HepG2 (cell line): ENCODE results near the gene IL1RAPL1. TPM values are rescaled to one million over a fixed set of nuclear protein-coding genes. Genes with fewer than 3 reads are reported as not detected.

Experiments used
- ATAC-seq: fragments of 200-7000 bp; cut with Tn5 transposase; 3 replicates; pipeline ENCODE4 v1.9.1; 2020; ENCODE audit warnings: mild to moderate bottlenecking, moderate library complexity
- BruUV-seq: library from RNA; stranded (reverse); fragments of 400-500 nt; replicated peaks from 2 replicates; lab custom pipeline; 2021; lab: Mats Ljungman, UMichigan
- CTCF ChIA-PET: fragments of 300-600 bp; formaldehyde crosslinking; extraction: SDS; loops from one replicate; lab custom pipeline; 2021; ENCODE audit warnings: low total read pairs, inconsistent platforms, low intra/inter-chr PET ratio; lab: Yijun Ruan, JAX
- POLR2A ChIA-PET: fragments of 350-600 bp; sonication (Branson Sonifier 250); formaldehyde crosslinking; loops from one replicate; lab custom pipeline; 2020; ENCODE audit warnings: antibody characterized with exemption, inconsistent platforms; lab: Yijun Ruan, JAX
- DNase-seq: peaks from one replicate; pipeline ENCODE4 v3.0.0-alpha.2; 2015; ENCODE audit warnings: low spot score
- FAIRE-seq: peaks from 3 replicates; lab custom pipeline; 2011; peaks lifted over from hg19 to GRCh38; lab: Jason Lieb, UNC
- H2AFZ ChIP-seq: one replicate; pipeline ENCODE4 v1.6.1; 2011; ENCODE audit warnings: low read length, inconsistent platforms
- H3K27ac ChIP-seq: fragments of 300-600 bp; 3 replicates; pipeline ENCODE4 v1.8.0; 2011; ENCODE audit warnings: mixed run types, mild to moderate bottlenecking, mixed read lengths, low read length, inconsistent platforms; ENCODE audit not compliant: insufficient read depth; ENCODE audit errors: extremely low read length
- H3K27me3 ChIP-seq, 2 experiments: fragments of 200-600 bp in 1 of 2; 2 replicates in 1 of 2; 3 replicates in 1 of 2; pipeline versions ENCODE4 v1.6.0 to v1.8.0; 2011; ENCODE audit warnings: low read length in 2 of 2, mild to moderate bottlenecking in 2 of 2, moderate library complexity in 2 of 2, inconsistent platforms in 1 of 2; ENCODE audit not compliant: insufficient read depth in 2 of 2, control insufficient read depth in 1 of 2
- H3K36me3 ChIP-seq, 2 experiments: fragments of 200-600 bp in 1 of 2; replicated peaks in 1 of 2; 2 replicates in 1 of 2; 3 replicates in 1 of 2; pipeline versions ENCODE4 v1.5.1 to v1.8.0; 2011; ENCODE audit warnings: low read length in 2 of 2, inconsistent platforms in 1 of 2; ENCODE audit not compliant: insufficient read depth in 2 of 2, control insufficient read depth in 1 of 2
- H3K4me1 ChIP-seq: 2 replicates; pipeline ENCODE4 v1.5.1; 2012; ENCODE audit warnings: low read length, inconsistent platforms; ENCODE audit not compliant: insufficient read depth
- H3K4me2 ChIP-seq: 2 replicates; pipeline ENCODE4 v1.6.0; 2011; ENCODE audit warnings: low read depth, low read length, inconsistent platforms
- H3K4me3 ChIP-seq, 3 experiments: fragments of 200-600 bp in 1 of 3; sonication (generic), shearing (Covaris generic) in 1 of 3; replicated peaks in 1 of 3; 2 replicates each; pipeline ENCODE4 v1.5.1; 2011 to 2016; ENCODE audit warnings: low read length in 3 of 3, inconsistent platforms in 2 of 3, low read depth in 2 of 3, mild to moderate bottlenecking in 2 of 3, control low read depth in 1 of 3, mixed read lengths in 1 of 3; ENCODE audit not compliant: insufficient read depth in 1 of 3
- H3K79me2 ChIP-seq: one replicate; pipeline ENCODE4 v1.6.1; 2011; ENCODE audit warnings: low read length, inconsistent platforms; ENCODE audit not compliant: insufficient read depth
- H3K9ac ChIP-seq: 2 replicates; pipeline ENCODE4 v1.6.0; 2011; ENCODE audit warnings: mild to moderate bottlenecking, low read depth, low read length, inconsistent platforms; ENCODE audit not compliant: insufficient read depth
- H3K9me3 ChIP-seq: 2 replicates; pipeline ENCODE4 v1.5.1; 2012; ENCODE audit warnings: mild to moderate bottlenecking, low read length
- H4K20me1 ChIP-seq: 2 replicates; pipeline ENCODE4 v1.6.0; 2011; ENCODE audit warnings: inconsistent platforms, mild to moderate bottlenecking, low read length, moderate library complexity; ENCODE audit not compliant: insufficient read depth
- FLYWCH1 ChIP-seq: sonication (generic); formaldehyde crosslinking; IDR thresholded peaks from 2 replicates; pipeline ENCODE4 v1.8.1; 2023; ENCODE audit warnings: mild to moderate bottlenecking, missing genetic modification reagents
- GTF2F1 ChIP-seq: fragments of 150-350 bp; IDR thresholded peaks from 2 replicates; pipeline ENCODE4 v1.6.1; 2014; ENCODE audit warnings: low read length
- HIC2 ChIP-seq: sonication (generic); formaldehyde crosslinking; IDR thresholded peaks from 2 replicates; pipeline ENCODE4 v1.9.0; 2022; ENCODE audit warnings: low read depth, missing genetic modification reagents
- HNRNPUL1 ChIP-seq: fragments of 200-400 bp; formaldehyde crosslinking; IDR thresholded peaks from 2 replicates; pipeline ENCODE4 v1.6.1; 2017; ENCODE audit warnings: low read depth, mild to moderate bottlenecking, low read length, moderate library complexity
- JUN ChIP-seq: sonication (generic); formaldehyde crosslinking; IDR thresholded peaks from 2 replicates; pipeline ENCODE4 v1.4.0; 2020; ENCODE audit warnings: mild to moderate bottlenecking, missing genetic modification reagents
- PHF8 ChIP-seq: sonication (generic); formaldehyde crosslinking; IDR thresholded peaks from 2 replicates; pipeline ENCODE4 v1.5.0; 2020; ENCODE audit warnings: missing genetic modification reagents
- ZNF317 ChIP-seq: sonication (generic); formaldehyde crosslinking; IDR thresholded peaks from 2 replicates; pipeline ENCODE4 v1.5.0; 2020; ENCODE audit warnings: mild to moderate bottlenecking, missing genetic modification reagents
- ZNF496 ChIP-seq: sonication (generic); formaldehyde crosslinking; IDR thresholded peaks from 2 replicates; pipeline ENCODE4 v1.8.1; 2023; ENCODE audit warnings: mild to moderate bottlenecking, moderate library complexity, missing genetic modification reagents; ENCODE audit not compliant: insufficient replicate concordance
- ZNF619 ChIP-seq: sonication (generic); formaldehyde crosslinking; IDR thresholded peaks from 2 replicates; pipeline ENCODE4 v1.4.0; 2020; ENCODE audit warnings: mild to moderate bottlenecking, missing genetic modification reagents
- ZNF672 ChIP-seq: sonication (generic); formaldehyde crosslinking; IDR thresholded peaks from 2 replicates; pipeline ENCODE4 v1.8.1; 2022; ENCODE audit warnings: missing genetic modification reagents
- WGBS: methylation state at CpG from one replicate; pipeline ENCODE4 v1.1.6; 2017; ENCODE audit warnings: low lambda C conversion rate; 5-methylcytosine and 5-hydroxymethylcytosine counted together
- in situ Hi-C: cut with HindIII; loops from 2 replicates; pipeline ENCODE4 v1.10.0; 2017; ENCODE audit warnings: low pct_unique_long_range_greater_than_20kb; ENCODE audit not compliant: extremely low pct_ligation_motif_present
- intact Hi-C: fragments of 100-400 bp; cut with micrococcal nuclease; formaldehyde crosslinking; loops from one replicate; pipeline ENCODE4 v1.10.0; 2022; ENCODE audit not compliant: unreplicated experiment
- polyA plus RNA-seq, 8 experiments: library from polyadenylated mRNA; depleted of rRNA in 3 of 8; stranded (reverse) in 7 of 8; unstranded in 1 of 8; fragments of >200 nt; fragmentation: Illumina TruSeq in 4 of 8; extraction: Trizol in 4 of 8; gene quantifications; 2 replicates each; pipeline versions ENCODE4 v1.2.1 to v1.2.3, GENCODE V29; 2011 to 2016; ENCODE audit warnings: low read depth in 4 of 8, missing spikeins in 1 of 8, mixed read lengths in 1 of 8; ENCODE audit not compliant: insufficient read depth in 1 of 8
- total RNA-seq, 5 experiments: library from RNA; depleted of rRNA; stranded (reverse); fragments of >200 nt; fragmentation: Illumina TruSeq; extraction: Trizol; gene quantifications; 2 replicates each; pipeline ENCODE4 v1.2.3, GENCODE V29; 2016; ENCODE audit warnings: low read depth in 1 of 5

Gene IL1RAPL1
- total and polyA plus RNA-seq, 2 of the 13 experiments (the other 11 are each of a cell fraction or from before 2014, with no cell fraction given), result 0.04 TPM; not detected in 1

- in situ Hi-C loops (no loop called here), intact Hi-C loops (no loop called here)
- Histone ChIP-seq H3K4me2 (no peak overlapping the region), H4K20me1 (no peaks in the 10 kb centered on the region), H3K9me3 (no peaks in the 10 kb centered on the region), H3K36me3 (no peaks in the 10 kb centered on the region), H3K79me2 (no peaks in the 10 kb centered on the region), H2AFZ (no peak overlapping the region), H3K27ac (no peak overlapping the region), H3K4me1 (no peaks in the 10 kb centered on the region), H3K9ac (no peak overlapping the region), H3K27me3 (no peaks in the 10 kb centered on the region), H3K4me3 (no peak overlapping the region)
- FAIRE-seq (no peak), DNase-seq (no peak), ATAC-seq (no peak)
- BruUV-seq, result no TSS peak
- no peak for TF ChIP-seq HNRNPUL1
- TF ChIP-seq PHF8 (CRISPR knock-in tag), result no peak
- no peak for TF ChIP-seq ZNF496
- TF ChIP-seq HIC2 (CRISPR knock-in tag), result no peak
- TF ChIP-seq ZNF317, result no peak
- TF ChIP-seq FLYWCH1 (CRISPR knock-in tag), result no peak
- no peak for TF ChIP-seq GTF2F1
- TF ChIP-seq ZNF672 (CRISPR knock-in tag), result no peak
- no peak for TF ChIP-seq ZNF619 (CRISPR knock-in tag)
- no peak for TF ChIP-seq JUN (CRISPR knock-in tag)
- CTCF ChIA-PET, result no interaction called here
- 5% methylated on average over 4 of the region's 4 CpGs for WGBS
- POLR2A ChIA-PET, result no interaction called here
Observed at GRCh38 chrX:29842552-29842951, 1255.3 kb downstream of the IL1RAPL1 start.
